Suprapubic skin (tissue), 4 donors: ENCODE data around the gene ARPC2. TPM values are rescaled to one million over a fixed set of nuclear protein-coding genes. Genes with fewer than 3 reads are reported as not detected.

Source experiments
- DNase-seq, 2 donors: peaks; one replicate each; pipeline ENCODE4 v3.0.0-alpha.2; 2019; ENCODE audit warnings: low spot score in 2 of 2
- H3K27ac ChIP-seq: fragments of 200-600 bp; sonication (generic); one replicate; pipeline ENCODE4 v1.5.1; 2019
- H3K27me3 ChIP-seq: fragments of 200-600 bp; sonication (generic); one replicate; pipeline ENCODE4 v1.5.1; 2019
- H3K36me3 ChIP-seq: fragments of 200-600 bp; sonication (generic); one replicate; pipeline ENCODE4 v1.5.1; 2019
- H3K4me1 ChIP-seq: fragments of 200-600 bp; sonication (generic); one replicate; pipeline ENCODE4 v1.5.1; 2019
- H3K4me3 ChIP-seq: fragments of 200-600 bp; sonication (generic); one replicate; pipeline ENCODE4 v1.5.1; 2019; ENCODE audit warnings: mild to moderate bottlenecking
- H3K9me3 ChIP-seq: fragments of 200-600 bp; sonication (generic); one replicate; pipeline ENCODE4 v1.5.1; 2019
- CTCF ChIP-seq, 2 donors: fragments of 200-600 bp in 1 of 2; fragments of 450-650 bp in 1 of 2; sonication (generic) in 1 of 2; IDR thresholded peaks; one replicate each; pipeline ENCODE4 v1.5.1; 2016 to 2019; ENCODE audit warnings: antibody characterized with exemption in 2 of 2, mild to moderate bottlenecking in 1 of 2, moderate library complexity in 1 of 2
- EP300 ChIP-seq: sonication (generic); formaldehyde crosslinking; IDR thresholded peaks from one replicate; pipeline ENCODE4 v1.6.1; 2017; ENCODE audit warnings: antibody characterized with exemption
- POLR2A ChIP-seq, 2 donors: fragments of 450-650 bp; IDR thresholded peaks; one replicate each; pipeline ENCODE4 v1.6.1; 2017; ENCODE audit warnings: antibody characterized with exemption in 2 of 2, mild to moderate bottlenecking in 2 of 2, moderate library complexity in 2 of 2
- POLR2AphosphoS5 ChIP-seq, 3 donors: sonication (generic); formaldehyde crosslinking; IDR thresholded peaks; one replicate each; pipeline ENCODE4 v1.6.1; 2017; ENCODE audit warnings: antibody characterized with exemption in 3 of 3
- WGBS: methylation state at CpG from one replicate; pipeline ENCODE4 v1.1.5; 2018; 5-methylcytosine and 5-hydroxymethylcytosine counted together
- total RNA-seq, 4 donors: library from RNA; depleted of rRNA; stranded (reverse); fragments of >200 nt; gene quantifications; one replicate each; pipeline ENCODE4 v1.1.0, GENCODE V29; 2016

ARPC2 gene
- total RNA-seq, 4 donors from 2014 or later: 267 to 384 (median 275) TPM

DNA sequence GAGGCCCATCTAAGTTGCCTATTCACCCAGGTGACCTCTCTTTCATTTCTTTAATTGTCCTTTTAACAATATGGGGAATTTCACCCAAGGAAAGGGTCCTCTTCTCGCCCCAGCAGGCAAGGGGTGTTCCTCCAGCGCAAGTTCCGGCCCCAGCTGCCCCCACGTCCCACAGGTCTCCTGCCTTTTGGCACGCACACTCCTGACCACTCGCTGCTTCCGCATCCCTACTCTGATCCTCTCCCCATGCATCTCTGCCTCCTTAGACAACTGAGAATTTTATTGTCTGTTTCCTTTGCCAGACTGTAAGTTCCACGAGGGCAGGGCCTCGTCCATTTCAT, 684 bp upstream of the ARPC2 start:
- Histone ChIP-seq H3K27me3 (no peaks in the 10 kb centered on the region), H3K4me3 (peak overlapping the region; percentile 98), H3K36me3 (no peaks in the 10 kb centered on the region), H3K27ac (peak overlapping the region; percentile 98), H3K4me1 (peaks cover 38% of the 10 kb centered on the region), H3K9me3 (no peaks in the 10 kb centered on the region)
- TF ChIP-seq POLR2A (IDR thresholded peaks at IDR 0.05): no peak
- no peak for TF ChIP-seq POLR2AphosphoS5 (IDR thresholded peaks at IDR 0.05)
- TF ChIP-seq CTCF (IDR thresholded peaks at IDR 0.05): no peak
- no peak for TF ChIP-seq EP300
- peak in 1 of 2 donors; percentile 69 for DNase-seq
- 66% methylated on average over 9 of the region's 9 CpGs for WGBS

- Histone ChIP-seq H3K4me1 (peaks cover 51% of the 10 kb centered on the region), H3K27me3 (no peaks in the 10 kb centered on the region), H3K36me3 (no peaks in the 10 kb centered on the region), H3K9me3 (no peaks in the 10 kb centered on the region), H3K27ac (peak overlapping the region; percentile 98), H3K4me3 (peak overlapping the region; percentile 98)
- TF ChIP-seq CTCF (IDR thresholded peaks at IDR 0.05): no peak
- no peak for TF ChIP-seq POLR2AphosphoS5 (IDR thresholded peaks at IDR 0.05)
- TF ChIP-seq EP300: no peak
- TF ChIP-seq POLR2A (IDR thresholded peaks at IDR 0.05): no peak
- under 1% methylated on average over 31 of the region's 47 CpGs for WGBS
- peak; percentile 84 to 86 for DNase-seq
Measured at GRCh38 chr2:218217360-218218267, 625 bp downstream of the ARPC2 start.

- TF ChIP-seq CTCF (IDR thresholded peaks at IDR 0.05) (no peak), EP300 (no peak)
- no peak for DNase-seq
- Histone ChIP-seq H3K27me3 (no peaks in the 10 kb centered on the region), H3K27ac (peak overlapping the region; percentile 98), H3K9me3 (no peaks in the 10 kb centered on the region), H3K4me3 (peak overlapping the region; percentile 98), H3K36me3 (peaks cover 2% of the 10 kb centered on the region), H3K4me1 (peaks cover 61% of the 10 kb centered on the region)
- WGBS: 8% methylated on average over 4 of the region's 4 CpGs
Measured at GRCh38 chr2:218218268-218219185, 1.5 kb downstream of the ARPC2 start.

DNA sequence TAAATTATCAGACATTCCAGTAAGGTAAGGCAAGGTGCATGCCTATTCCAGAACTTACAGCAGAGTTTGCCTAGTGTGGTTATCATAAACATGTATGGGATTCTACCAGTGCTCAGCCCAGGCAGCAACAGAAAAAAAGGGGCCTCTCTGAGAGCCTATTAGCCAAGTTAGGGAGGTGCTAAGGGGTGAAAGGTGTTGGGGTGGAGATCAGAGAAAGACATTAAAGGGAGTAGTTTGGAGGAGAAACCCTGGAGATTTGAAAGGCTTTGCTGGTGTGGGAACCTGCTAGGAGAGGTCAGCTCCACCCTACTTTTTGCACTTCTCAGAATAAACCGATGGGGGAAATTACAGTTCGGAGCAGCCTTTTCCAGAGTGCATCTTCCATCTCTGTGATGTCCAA, 2.9 kb downstream of the ARPC2 start:
- Histone ChIP-seq H3K36me3 (peaks cover 13% of the 10 kb centered on the region), H3K27ac (peak overlapping the region; percentile 98), H3K9me3 (no peaks in the 10 kb centered on the region), H3K4me3 (peak overlapping the region; percentile 98), H3K4me1 (peaks cover 67% of the 10 kb centered on the region), H3K27me3 (no peaks in the 10 kb centered on the region)
- 23% methylated on average over 2 of the region's 2 CpGs for WGBS
- DNase-seq: no peak
- TF ChIP-seq POLR2A (IDR thresholded peaks at IDR 0.05) (no peak), POLR2AphosphoS5 (IDR thresholded peaks at IDR 0.05) (no peak), CTCF (IDR thresholded peaks at IDR 0.05) (no peak), EP300 (no peak)

DNA sequence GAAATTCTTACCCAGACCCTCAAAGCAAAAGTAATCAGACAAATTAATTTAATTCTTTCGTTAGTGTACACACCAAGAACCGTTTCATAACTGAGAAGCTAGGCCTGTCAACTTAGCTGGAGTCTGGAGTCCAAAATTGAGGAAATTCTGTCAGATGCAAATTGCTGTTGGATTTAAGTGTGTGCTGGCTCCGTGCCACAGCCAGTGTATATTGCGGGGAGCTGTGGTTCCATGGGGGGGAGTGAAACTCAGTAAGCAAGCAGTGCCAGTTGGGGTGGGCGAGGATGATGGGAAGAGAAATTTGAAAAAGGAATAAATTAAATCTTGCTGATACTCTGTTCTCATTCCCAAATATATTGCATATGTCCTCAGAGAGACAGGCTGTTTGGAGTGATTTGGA, 4.0 kb downstream of the ARPC2 start:
- H3K4me3 ChIP-seq: no peak overlapping the region
- peaks cover 69% of the 10 kb centered on the region for H3K4me1 ChIP-seq
- WGBS: 38% methylated on average over 5 of the region's 5 CpGs
- H3K27ac ChIP-seq: no peak overlapping the region
- no peaks in the 10 kb centered on the region for H3K9me3 ChIP-seq
- peaks cover 24% of the 10 kb centered on the region for H3K36me3 ChIP-seq
- TF ChIP-seq EP300 (no peak), POLR2AphosphoS5 (IDR thresholded peaks at IDR 0.05) (no peak)
- DNase-seq: no peak
- no peaks in the 10 kb centered on the region for H3K27me3 ChIP-seq
